Activated T-helper 2 cell treated with anti-CD3 and anti-CD28 coated beads, Interferon-gamma antibody, Interleukin-2, Interleukin-4, amounts not matched to agents 10 μg/mL and 5 μg/mL and 100 μg/mL, durations not matched to agents 14 hours and 24 hours and 36 hours (primary cell): ENCODE data around the gene ACAP1. TPM values are rescaled to one million over a fixed set of nuclear protein-coding genes. Genes with fewer than 3 reads are reported as not detected.
A peak's percentile ranks its signal among the peaks of the same experiment; 100 is the strongest.

Experiments
- DNase-seq: peaks from one replicate; pipeline ENCODE4 v3.0.0; 2021; ENCODE audit warnings: low spot score
- H3K27ac Mint-ChIP-seq: one replicate; pipeline ENCODE4 v1.8.0; 2021; ENCODE audit warnings: mixed read lengths
- H3K27me3 Mint-ChIP-seq: one replicate; pipeline ENCODE4 v1.8.0; 2021; ENCODE audit warnings: low read depth, mixed read lengths
- H3K36me3 Mint-ChIP-seq: one replicate; pipeline ENCODE4 v1.8.0; 2021; ENCODE audit warnings: low read depth, mixed read lengths
- H3K4me1 Mint-ChIP-seq: one replicate; pipeline ENCODE4 v1.8.0; 2021; ENCODE audit warnings: low read depth, mixed read lengths
- H3K4me3 Mint-ChIP-seq: one replicate; pipeline ENCODE4 v1.8.0; 2021; ENCODE audit warnings: low read depth, mild to moderate bottlenecking, moderate library complexity, mixed read lengths
- H3K9me3 Mint-ChIP-seq: one replicate; pipeline ENCODE4 v1.8.0; 2021; ENCODE audit warnings: mixed read lengths
- intact Hi-C: fragments of 100-400 bp; cut with micrococcal nuclease; formaldehyde crosslinking; loops from one replicate; pipeline ENCODE4 v1.15.1; 2023
- total RNA-seq: library from RNA; stranded (reverse); gene quantifications from 2 replicates; pipeline ENCODE4 v1.2.3, GENCODE V29; 2022

The ACAP1 gene
- total RNA-seq, 1 donor from 2014 or later, result 361 TPM

GRCh38 chr17:7393613-7394451 is 57.5 kb downstream of the ACAP1 start:
- Mint-ChIP-seq H3K36me3 (peaks cover 25% of the 10 kb centered on the region), H3K4me1 (peaks cover 15% of the 10 kb centered on the region), H3K27ac (peak overlapping the region; percentile 83), H3K9me3 (no peaks in the 10 kb centered on the region), H3K4me3 (peak overlapping the region; percentile 94), H3K27me3 (no peaks in the 10 kb centered on the region)
- DNase-seq, result peak; percentile 28
- intact Hi-C loops, result loop anchor here (1.0 to 5.0 kb wide), 2 partner anchors 10 to 42 kb away; partner anchors contain the start of genes KCTD11 and TMEM256

GRCh38 chr17:7394452-7395191 is 58.3 kb downstream of the ACAP1 start, which contains the start of gene PLSCR3:
Gene PLSCR3 (minus strand): TSS chr17:7394525. CDS start chr17:7394110, 415 bp downstream.
- H3K27me3 Mint-ChIP-seq, result no peaks in the 10 kb centered on the region
- peak within 1 kb of the TSS; percentile 94 for H3K4me3 Mint-ChIP-seq
- H3K4me1 Mint-ChIP-seq, result peaks cover 15% of the 10 kb centered on the region
- peak within 1 kb of the TSS; percentile 91 for H3K27ac Mint-ChIP-seq
- H3K9me3 Mint-ChIP-seq, result no peaks in the 10 kb centered on the region
- H3K36me3 Mint-ChIP-seq, result peaks cover 25% of the 10 kb centered on the region
- DNase-seq, result peak; percentile 80
- intact Hi-C loops, result loop anchor here (1.0 to 5.0 kb wide), 2 partner anchors 10 to 42 kb away; partner anchors contain the start of genes KCTD11 and TMEM256

- Mint-ChIP-seq H3K9me3 (no peaks in the 10 kb centered on the region), H3K27ac (no peak overlapping the region), H3K36me3 (peaks cover 16% of the 10 kb centered on the region), H3K4me3 (peak overlapping the region; percentile 3), H3K4me1 (peaks cover 15% of the 10 kb centered on the region), H3K27me3 (no peaks in the 10 kb centered on the region)
- no peak for DNase-seq
- intact Hi-C loops, result no loop called here
Observed at GRCh38 chr17:7396147-7396546, 59.8 kb downstream of the ACAP1 start.

GRCh38 chr17:7398612-7399011 is 62.3 kb downstream of the ACAP1 start:
- Mint-ChIP-seq H3K27ac (no peak overlapping the region), H3K4me1 (peaks cover 12% of the 10 kb centered on the region), H3K9me3 (no peaks in the 10 kb centered on the region), H3K27me3 (no peaks in the 10 kb centered on the region), H3K36me3 (peaks cover 4% of the 10 kb centered on the region), H3K4me3 (no peak overlapping the region)
- no peak for DNase-seq
- intact Hi-C loops, result no loop called here

Other genes starting within 250 kb of the ACAP1 start
- gene ASGR2, start 221.7 kb upstream of the ACAP1 start, total RNA-seq, result not detected in 2 replicates
- gene ASGR1, start 157.2 kb upstream of the ACAP1 start, total RNA-seq, result 1.7 and 1.8 TPM in 2 replicates
- 10.5 and 10.6 TPM in 2 replicates for gene DLG4, start 116.7 kb upstream of the ACAP1 start, total RNA-seq
- gene ACADVL, start 116.6 kb upstream of the ACAP1 start, total RNA-seq, result 492 and 503 TPM in 2 replicates
- 69.7 and 73.1 TPM in 2 replicates for gene DVL2, start 102.0 kb upstream of the ACAP1 start, total RNA-seq
- gene PHF23, start 97.1 kb upstream of the ACAP1 start, total RNA-seq, result 43.4 and 47.8 TPM in 2 replicates
- gene GABARAP, start 94.1 kb upstream of the ACAP1 start, total RNA-seq, result 145 and 147 TPM in 2 replicates
- 170 and 181 TPM in 2 replicates for gene CTDNEP1, start 84.8 kb upstream of the ACAP1 start, total RNA-seq
- gene ELP5, start 84.3 kb upstream of the ACAP1 start, total RNA-seq, result 64.8 and 65.3 TPM in 2 replicates
- 0.21 and 0.41 TPM in 2 replicates for gene CLDN7, start 74.1 kb upstream of the ACAP1 start, total RNA-seq
- gene SLC2A4, start 54.8 kb upstream of the ACAP1 start, total RNA-seq, result 0.14 and 0.25 TPM in 2 replicates
- gene YBX2, start 41.9 kb upstream of the ACAP1 start, total RNA-seq, result 0.43 and 0.51 TPM in 2 replicates
- 1,189 and 1,199 TPM in 2 replicates for gene EIF5A, start 28.9 kb upstream of the ACAP1 start, total RNA-seq
- 57.6 and 64.9 TPM in 2 replicates for gene GPS2, start 21.2 kb upstream of the ACAP1 start, total RNA-seq
- gene NEURL4, start 7.2 kb upstream of the ACAP1 start, total RNA-seq, result 45.7 and 47.7 TPM in 2 replicates
- 8.0 and 8.5 TPM in 2 replicates for gene KCTD11, start 15.6 kb downstream of the ACAP1 start, total RNA-seq
- gene TMEM95, start 18.6 kb downstream of the ACAP1 start, total RNA-seq, result 0.25 TPM in 1 of 2 replicates, not detected in the other
- gene TNK1, start 44.6 kb downstream of the ACAP1 start, total RNA-seq, result 4.0 and 5.2 TPM in 2 replicates
- 75.4 and 76.2 TPM in 2 replicates for gene PLSCR3, start 58.0 kb downstream of the ACAP1 start, total RNA-seq
- 67.3 and 67.7 TPM in 2 replicates for gene TMEM256, start 67.6 kb downstream of the ACAP1 start, total RNA-seq
- 3.9 and 4.2 TPM in 2 replicates for gene NLGN2, start 71.3 kb downstream of the ACAP1 start, total RNA-seq
- not detected in 2 replicates for gene SPEM1, start 83.8 kb downstream of the ACAP1 start, total RNA-seq
- not detected in 2 replicates for gene SPEM2, start 89.1 kb downstream of the ACAP1 start, total RNA-seq
- not detected in 2 replicates for gene SPEM3, start 92.3 kb downstream of the ACAP1 start, total RNA-seq
- 13.4 and 14.8 TPM in 2 replicates for gene TMEM102, start 98.9 kb downstream of the ACAP1 start, total RNA-seq
- 4.8 and 6.1 TPM in 2 replicates for gene FGF11, start 103.0 kb downstream of the ACAP1 start, total RNA-seq
- 6.6 and 6.9 TPM in 2 replicates for gene CHRNB1, start 108.5 kb downstream of the ACAP1 start, total RNA-seq
- 20.2 and 20.3 TPM in 2 replicates for gene ZBTB4, start 143.1 kb downstream of the ACAP1 start, total RNA-seq
- not detected in 2 replicates for gene SLC35G6, start 144.9 kb downstream of the ACAP1 start, total RNA-seq
- gene POLR2A, start 147.8 kb downstream of the ACAP1 start, total RNA-seq, result 247 and 261 TPM in 2 replicates
- 31.8 and 36.0 TPM in 2 replicates for gene TNFSF12, start 212.5 kb downstream of the ACAP1 start, total RNA-seq
- gene TNFSF13, start 222.2 kb downstream of the ACAP1 start, total RNA-seq, result 2.9 and 3.5 TPM in 2 replicates
- 64.9 and 69.6 TPM in 2 replicates for gene SENP3, start 225.4 kb downstream of the ACAP1 start, total RNA-seq
- gene CD68, start 243.1 kb downstream of the ACAP1 start, total RNA-seq, result 9.6 and 10.1 TPM in 2 replicates
- gene MPDU1, start 247.3 kb downstream of the ACAP1 start, total RNA-seq, result 98.6 and 106 TPM in 2 replicates